Rectal smooth muscle tissue (tissue), 1 donor: ENCODE measurements around the gene ZBTB11.
A peak's percentile ranks its signal among the peaks of the same experiment; 100 is the strongest.
"Not testable (repeated sequence)": the region's sequence is repeated elsewhere in the genome, so short reads cannot be mapped to it uniquely, and the experiment has no call there.

Source experiments
- H3K27ac ChIP-seq: one replicate; pipeline ENCODE4 v1.7.0; 2013; ENCODE audit warnings: low read depth, low read length, inconsistent platforms
- H3K27me3 ChIP-seq: one replicate; pipeline ENCODE4 v1.7.0; 2013; ENCODE audit warnings: low read length; ENCODE audit not compliant: control insufficient read depth, insufficient read depth
- H3K36me3 ChIP-seq: one replicate; pipeline ENCODE4 v1.7.0; 2013; ENCODE audit warnings: low read length; ENCODE audit not compliant: control insufficient read depth, insufficient read depth
- H3K4me1 ChIP-seq: one replicate; pipeline ENCODE4 v1.7.0; 2013; ENCODE audit warnings: low read length; ENCODE audit not compliant: control insufficient read depth, insufficient read depth
- H3K4me3 ChIP-seq: one replicate; pipeline ENCODE4 v1.7.0; 2013; ENCODE audit warnings: low read length
- H3K9ac ChIP-seq: one replicate; pipeline ENCODE4 v1.7.0; 2013; ENCODE audit warnings: low read length

Gene ZBTB11

GRCh38 chr3:101702726-101703125 is 25.8 kb upstream of the ZBTB11 start:
- Histone ChIP-seq H3K27me3 (no peaks in the 10 kb centered on the region), H3K36me3 (no peaks in the 10 kb centered on the region), H3K27ac (no peak overlapping the region), H3K4me1 (no peaks in the 10 kb centered on the region), H3K4me3 (no peak overlapping the region), H3K9ac (no peak overlapping the region)

GRCh38 chr3:101701696-101702634 is 25.0 kb upstream of the ZBTB11 start:
- no peaks in the 10 kb centered on the region for H3K27me3 ChIP-seq
- H3K4me1 ChIP-seq: no peaks in the 10 kb centered on the region
- H3K36me3 ChIP-seq: no peaks in the 10 kb centered on the region
- no peak overlapping the region for H3K4me3 ChIP-seq
- no peak overlapping the region for H3K27ac ChIP-seq
- H3K9ac ChIP-seq: no peak overlapping the region

- Histone ChIP-seq H3K4me1 (no peaks in the 10 kb centered on the region), H3K27ac (no peak overlapping the region), H3K9ac (no peak overlapping the region), H3K27me3 (no peaks in the 10 kb centered on the region), H3K36me3 (no peaks in the 10 kb centered on the region), H3K4me3 (no peak overlapping the region)
Measured at GRCh38 chr3:101695779-101696372, 18.9 kb upstream of the ZBTB11 start.

GRCh38 chr3:101694836-101695235 is 17.9 kb upstream of the ZBTB11 start:
- H3K4me3 ChIP-seq, H3K27me3 ChIP-seq, H3K27ac ChIP-seq, H3K9ac ChIP-seq, H3K36me3 ChIP-seq, H3K4me1 ChIP-seq: not testable (repeated sequence)

GRCh38 chr3:101693540-101693939 is 16.6 kb upstream of the ZBTB11 start:
- not testable (repeated sequence) for H3K4me3 ChIP-seq, H3K27ac ChIP-seq

GRCh38 chr3:101691685-101692671 is 15.0 kb upstream of the ZBTB11 start:
- not testable (repeated sequence) for H3K27me3 ChIP-seq, H3K27ac ChIP-seq, H3K4me3 ChIP-seq, H3K4me1 ChIP-seq, H3K9ac ChIP-seq, H3K36me3 ChIP-seq

More at GRCh38 chr3:101693540-101693939, 16.6 kb upstream of the ZBTB11 start:
- not testable (repeated sequence) for H3K4me1 ChIP-seq, H3K9ac ChIP-seq, H3K27me3 ChIP-seq, H3K36me3 ChIP-seq

GRCh38 chr3:101690972-101691371 is 14.0 kb upstream of the ZBTB11 start:
- no peak overlapping the region for H3K9ac ChIP-seq

GRCh38 chr3:101689286-101689685 is 12.4 kb upstream of the ZBTB11 start:
- no peak overlapping the region for H3K4me3 ChIP-seq
- H3K27ac ChIP-seq: no peak overlapping the region
- H3K4me1 ChIP-seq: peaks cover 13% of the 10 kb centered on the region
- no peak overlapping the region for H3K9ac ChIP-seq
- no peaks in the 10 kb centered on the region for H3K27me3 ChIP-seq
- H3K36me3 ChIP-seq: peaks cover 3% of the 10 kb centered on the region

More at GRCh38 chr3:101690972-101691371, 14.0 kb upstream of the ZBTB11 start:
- H3K4me3 ChIP-seq: no peak overlapping the region
- peaks cover 3% of the 10 kb centered on the region for H3K4me1 ChIP-seq
- H3K27me3 ChIP-seq: no peaks in the 10 kb centered on the region
- H3K27ac ChIP-seq: no peak overlapping the region
- H3K36me3 ChIP-seq: no peaks in the 10 kb centered on the region

- Histone ChIP-seq H3K27ac (peak overlapping the region; percentile 95), H3K4me1 (peaks cover 13% of the 10 kb centered on the region), H3K9ac (peak overlapping the region; percentile 32), H3K4me3 (peak overlapping the region; percentile 74), H3K36me3 (peaks cover 4% of the 10 kb centered on the region), H3K27me3 (no peaks in the 10 kb centered on the region)
Measured at GRCh38 chr3:101687142-101687931, 10.4 kb upstream of the ZBTB11 start.

- Histone ChIP-seq H3K4me3 (peak overlapping the region; percentile 74), H3K36me3 (peaks cover 16% of the 10 kb centered on the region), H3K4me1 (peaks cover 13% of the 10 kb centered on the region), H3K27me3 (no peaks in the 10 kb centered on the region), H3K27ac (peak overlapping the region; percentile 95), H3K9ac (peak overlapping the region; percentile 95)
Measured at GRCh38 chr3:101685870-101686307, 9.0 kb upstream of the ZBTB11 start.

GRCh38 chr3:101685050-101685400 is 8.1 kb upstream of the ZBTB11 start:
- peak overlapping the region; percentile 74 for H3K4me3 ChIP-seq
- H3K27me3 ChIP-seq: no peaks in the 10 kb centered on the region
- H3K9ac ChIP-seq: no peak overlapping the region
- peaks cover 21% of the 10 kb centered on the region for H3K36me3 ChIP-seq
- H3K27ac ChIP-seq: peak overlapping the region; percentile 43
- H3K4me1 ChIP-seq: peaks cover 13% of the 10 kb centered on the region
